ENCODE results near the gene PDCD5.

Gene PDCD5

GRCh38 chr19:32615569-32615968 is 34.6 kb downstream of the PDCD5 start:
- Histone ChIP-seq H3K4me1 (ENCODE audit: control insufficient read depth, insufficient read depth, low read length) (no peaks in the 10 kb centered on the region), H3K9me3 (ENCODE audit: control insufficient read depth, insufficient read depth, low read depth, low read length) (peaks cover 2% of the 10 kb centered on the region), H3K27ac (ENCODE audit: extremely low read depth, low read depth, low read length) (no peak overlapping the region), H3K36me3 (ENCODE audit: control insufficient read depth in 2 of 2, insufficient read depth in 1 of 2, low read length in 2 of 2) (peaks cover 71 to 96% of the 10 kb centered on the region in 2 experiments), H3K4me3 (ENCODE audit: low read depth, low read length) (no peak overlapping the region)
- ChIA-PET POLR2A (no interaction called here), CTCF (interaction anchor here (0.6 to 2.0 kb wide), 2 partner anchors 16 to 422 kb away, joined by 3 to 7 read pairs; no protein-coding TSS in a partner anchor)
- TF ChIP-seq BCL11B (tag by site-specific recombination; IDR thresholded peaks at IDR 0.05; ENCODE audit: low read depth): no peak
- TF ChIP-seq SCRT2 (tag by site-specific recombination; IDR thresholded peaks at IDR 0.05): no peak
- TF ChIP-seq ZNF626 (tag by site-specific recombination; IDR thresholded peaks at IDR 0.05): no peak
- no peak for TF ChIP-seq ZNF473 (tag by site-specific recombination; IDR thresholded peaks at IDR 0.05)
- TF ChIP-seq SCRT1 (tag by site-specific recombination; IDR thresholded peaks at IDR 0.05; ENCODE audit: borderline replicate concordance): peak; percentile 80; the same call in 1 of the 2 replicates

GRCh38 chr19:32619051-32619685 is 38.2 kb downstream of the PDCD5 start:
- no peaks in the 10 kb centered on the region for H3K4me1 ChIP-seq (ENCODE audit: control insufficient read depth, insufficient read depth, low read length)
- H3K27ac ChIP-seq (ENCODE audit: extremely low read depth, low read depth, low read length): no peak overlapping the region
- POLR2A ChIA-PET: interaction anchor here (0.5 to 0.6 kb wide), 2 partner anchors 14 to 32 kb away, joined by 3 read pairs; no protein-coding TSS in a partner anchor
- no peak overlapping the region for H3K4me3 ChIP-seq (ENCODE audit: low read depth, low read length)
- no peaks in the 10 kb centered on the region for H3K9me3 ChIP-seq (ENCODE audit: control insufficient read depth, insufficient read depth, low read depth, low read length)
- CTCF ChIA-PET: interaction anchor here (0.6 to 1.1 kb wide), 2 partner anchors 21 to 623 kb away, joined by 3 read pairs; no protein-coding TSS in a partner anchor
- TF ChIP-seq ZNF341 (tag by site-specific recombination; IDR thresholded peaks at IDR 0.05; ENCODE audit: low read depth) (no peak), ZSCAN5A (tag by site-specific recombination; IDR thresholded peaks at IDR 0.05) (no peak), ZNF266 (tag by site-specific recombination; IDR thresholded peaks at IDR 0.05; ENCODE audit: low read depth) (no peak), BCL11B (tag by site-specific recombination; IDR thresholded peaks at IDR 0.05; ENCODE audit: low read depth) (no peak), ZNF585B (tag by site-specific recombination; IDR thresholded peaks at IDR 0.05) (no peak), ELK4 (IDR thresholded peaks at IDR 0.05; ENCODE audit: borderline replicate concordance, low read depth, low read length) (no peak), ZNF426 (tag by site-specific recombination; IDR thresholded peaks at IDR 0.05) (no peak), ZBTB26 (tag by site-specific recombination; optimal IDR thresholded peaks at IDR 0.05) (no peak), ZNF660 (tag by site-specific recombination; IDR thresholded peaks at IDR 0.05) (no peak), ZNF302 (tag by site-specific recombination; IDR thresholded peaks at IDR 0.05; ENCODE audit: low read depth) (no peak), PRDM10 (tag by site-specific recombination; IDR thresholded peaks at IDR 0.05) (no peak), TSHZ1 (tag by site-specific recombination; IDR thresholded peaks at IDR 0.05; ENCODE audit: borderline replicate concordance) (no peak), TRIM28 (IDR thresholded peaks at IDR 0.05; ENCODE audit: borderline replicate concordance, low read length) (no peak)
- peaks cover 67 to 91% of the 10 kb centered on the region in 2 experiments for H3K36me3 ChIP-seq (ENCODE audit: control insufficient read depth in 2 of 2, insufficient read depth in 1 of 2, low read length in 2 of 2)
